H1 (cell line): Measurements from ENCODE around the gene KRTAP19-4. TPM values are rescaled to one million over a fixed set of nuclear protein-coding genes. Genes with fewer than 3 reads are reported as not detected.

Experiments used
- CTCF ChIA-PET: fragments of 300-600 bp; sonication (Branson Sonifier 250); formaldehyde crosslinking; loops from one replicate; lab custom pipeline; 2021; ENCODE audit not compliant: partially characterized antibody; lab: Charles Lee
- POLR2A ChIA-PET: fragments of 300-600 bp; sonication (Branson Sonifier 250); formaldehyde crosslinking; loops from one replicate; lab custom pipeline; 2021; ENCODE audit warnings: inconsistent platforms; ENCODE audit not compliant: partially characterized antibody; lab: Charles Lee
- DNase-seq, 2 experiments: peaks; one replicate each; pipeline versions ENCODE4 v3.0.0 to v3.0.0-alpha.2; 2010 to 2022; ENCODE audit warnings: low spot score in 2 of 2, low read depth in 1 of 2, mixed read lengths in 1 of 2
- FAIRE-seq: peaks from 2 replicates; lab custom pipeline; 2011; peaks lifted over from hg19 to GRCh38; lab: Jason Lieb, UNC
- H2AFZ ChIP-seq: 2 replicates; pipeline ENCODE4 v1.8.1; 2012; ENCODE audit warnings: low read length, inconsistent platforms
- H2AK5ac ChIP-seq: 2 replicates; pipeline ENCODE4 v1.6.1; 2013; ENCODE audit warnings: low read depth, low read length
- H2BK120ac ChIP-seq: replicated peaks from 2 replicates; pipeline ENCODE3; 2013; ENCODE audit warnings: low read depth, low read length, inconsistent platforms
- H2BK12ac ChIP-seq: 2 replicates; pipeline ENCODE4 v1.6.1; 2013; ENCODE audit warnings: low read depth, low read length
- H2BK15ac ChIP-seq: 2 replicates; pipeline ENCODE4 v1.6.1; 2013; ENCODE audit warnings: low read length
- H2BK20ac ChIP-seq: 2 replicates; pipeline ENCODE4 v1.6.1; 2013; ENCODE audit warnings: low read length
- H2BK5ac ChIP-seq: 2 replicates; pipeline ENCODE4 v1.6.1; 2013; ENCODE audit warnings: low read depth, low read length
- H3K14ac ChIP-seq: 2 replicates; pipeline ENCODE4 v1.6.1; 2013; ENCODE audit warnings: inconsistent platforms; ENCODE audit not compliant: insufficient read length
- H3K18ac ChIP-seq: 2 replicates; pipeline ENCODE4 v1.6.1; 2013; ENCODE audit warnings: low read length; ENCODE audit errors: extremely low read depth
- H3K23ac ChIP-seq: 2 replicates; pipeline ENCODE4 v1.6.1; 2013; ENCODE audit warnings: inconsistent platforms; ENCODE audit not compliant: insufficient read length
- H3K23me2 ChIP-seq: 2 replicates; pipeline ENCODE4 v1.6.1; 2013; ENCODE audit warnings: low read depth, low read length
- H3K27ac ChIP-seq: 2 replicates; pipeline ENCODE4 v1.6.1; 2011; ENCODE audit warnings: low read depth, low read length, inconsistent platforms
- H3K27me3 ChIP-seq, 4 experiments: replicated peaks in 1 of 4; 1 replicate in 1 of 4; 2 replicates in 3 of 4; pipeline versions ENCODE4 v1.6.1 to v1.8.1; 2011 to 2013; ENCODE audit warnings: low read length in 3 of 4, mild to moderate bottlenecking in 3 of 4, inconsistent platforms in 2 of 4, mixed read lengths in 2 of 4, moderate library complexity in 1 of 4; ENCODE audit not compliant: control insufficient read depth in 3 of 4, insufficient read depth in 3 of 4; ENCODE audit errors: extremely low read depth in 1 of 4
- H3K36me3 ChIP-seq, 4 experiments: 2 replicates each; pipeline versions ENCODE4 v1.6.1 to v1.8.1; 2011 to 2013; ENCODE audit warnings: mild to moderate bottlenecking in 4 of 4, low read length in 3 of 4, moderate library complexity in 2 of 4, control low read depth in 1 of 4, inconsistent platforms in 1 of 4; ENCODE audit not compliant: insufficient read depth in 4 of 4, control insufficient read depth in 2 of 4
- H3K4ac ChIP-seq: replicated peaks from 2 replicates; pipeline ENCODE3; 2013; ENCODE audit warnings: low read length, low read depth, mixed read lengths, inconsistent platforms; ENCODE audit not compliant: insufficient read length
- H3K4me1 ChIP-seq, 4 experiments: replicated peaks in 1 of 4; 1 replicate in 1 of 4; 2 replicates in 3 of 4; pipeline versions ENCODE4 v1.6.1 to v1.8.1; 2011 to 2013; ENCODE audit warnings: low read length in 3 of 4, inconsistent platforms in 2 of 4, mixed read lengths in 1 of 4; ENCODE audit not compliant: insufficient read depth in 4 of 4, control insufficient read depth in 3 of 4
- H3K4me2 ChIP-seq, 2 experiments: 2 replicates each; pipeline versions ENCODE4 v1.6.1 to v1.8.1; 2011 to 2013; ENCODE audit warnings: low read depth in 2 of 2, low read length in 2 of 2, control low read depth in 1 of 2, inconsistent platforms in 1 of 2, mild to moderate bottlenecking in 1 of 2; ENCODE audit not compliant: insufficient read depth in 1 of 2
- H3K4me3 ChIP-seq, 4 experiments: fragments of 200-600, 300-600 bp in 1 of 4; sonication (generic), shearing (Covaris generic), sonication (Bioruptor Twin) in 1 of 4; 2 replicates each; pipeline versions ENCODE4 v1.5.1 to v1.8.1; 2011 to 2016; ENCODE audit warnings: low read length in 4 of 4, low read depth in 3 of 4, control low read depth in 2 of 4, inconsistent platforms in 2 of 4, mild to moderate bottlenecking in 2 of 4, mixed read lengths in 1 of 4, moderate library complexity in 1 of 4; ENCODE audit not compliant: insufficient read depth in 2 of 4; ENCODE audit errors: extremely low read depth in 1 of 4
- H3K56ac ChIP-seq: replicated peaks from 2 replicates; pipeline ENCODE3; 2013; ENCODE audit warnings: low read depth, mild to moderate bottlenecking, mixed read lengths, low read length, inconsistent platforms; ENCODE audit not compliant: insufficient read length
- H3K79me1 ChIP-seq: 2 replicates; pipeline ENCODE4 v1.6.1; 2013; ENCODE audit warnings: low read depth, low read length, control low read depth
- H3K79me2 ChIP-seq, 2 experiments: 2 replicates each; pipeline versions ENCODE4 v1.6.1 to v1.8.1; 2012 to 2013; ENCODE audit warnings: low read length in 2 of 2, mild to moderate bottlenecking in 2 of 2, inconsistent platforms in 1 of 2; ENCODE audit not compliant: insufficient read depth in 2 of 2, control insufficient read depth in 1 of 2
- H3K9ac ChIP-seq, 4 experiments: replicated peaks in 1 of 4; 1 replicate in 1 of 4; 2 replicates in 3 of 4; pipeline versions ENCODE4 v1.6.1 to v1.8.1; 2011 to 2013; ENCODE audit warnings: low read depth in 3 of 4, low read length in 3 of 4, control low read depth in 2 of 4, mild to moderate bottlenecking in 2 of 4, moderate library complexity in 2 of 4, inconsistent platforms in 1 of 4; ENCODE audit errors: extremely low read depth in 1 of 4
- H3K9me3 ChIP-seq, 2 experiments: 2 replicates each; pipeline versions ENCODE4 v1.6.1 to v1.8.1; 2012 to 2013; ENCODE audit warnings: mild to moderate bottlenecking in 2 of 2, moderate library complexity in 2 of 2, control low read depth in 1 of 2, inconsistent platforms in 1 of 2, low read depth in 1 of 2, low read length in 1 of 2, mixed read lengths in 1 of 2; ENCODE audit not compliant: insufficient read depth in 2 of 2
- H4K20me1 ChIP-seq, 2 experiments: replicated peaks in 1 of 2; 2 replicates each; pipeline versions ENCODE3 to v1.8.1; 2011 to 2013; ENCODE audit warnings: inconsistent platforms in 2 of 2, low read length in 2 of 2, mild to moderate bottlenecking in 1 of 2; ENCODE audit not compliant: insufficient read depth in 2 of 2, control insufficient read depth in 1 of 2
- H4K5ac ChIP-seq: 2 replicates; pipeline ENCODE4 v1.6.1; 2013; ENCODE audit warnings: low read length, low read depth, mixed read lengths, inconsistent platforms; ENCODE audit not compliant: insufficient read length
- H4K8ac ChIP-seq: 2 replicates; pipeline ENCODE4 v1.8.0; 2013; ENCODE audit warnings: mild to moderate bottlenecking, moderate library complexity, low read length, inconsistent platforms; ENCODE audit not compliant: insufficient read depth; ENCODE audit errors: extremely low read depth
- H4K91ac ChIP-seq: replicated peaks from 2 replicates; pipeline ENCODE3; 2013; ENCODE audit warnings: low read length, mixed read lengths, inconsistent platforms; ENCODE audit not compliant: insufficient read length
- ATF2 ChIP-seq: IDR thresholded peaks from 2 replicates; pipeline ENCODE4 v1.6.1; 2012; ENCODE audit warnings: low read length, inconsistent platforms
- BACH1 ChIP-seq: IDR thresholded peaks from 2 replicates; pipeline ENCODE4 v1.6.1; 2012; ENCODE audit warnings: low read length, improper control_type of control experiment
- MAFK ChIP-seq: IDR thresholded peaks from 2 replicates; pipeline ENCODE4 v1.6.1; 2012; ENCODE audit warnings: low read depth, mild to moderate bottlenecking, improper control_type of control experiment, low read length
- MAX ChIP-seq: IDR thresholded peaks from 2 replicates; pipeline ENCODE4 v1.6.1; 2012; ENCODE audit warnings: inconsistent platforms
- NRF1 ChIP-seq: IDR thresholded peaks from 2 replicates; pipeline ENCODE4 v1.6.1; 2011; ENCODE audit warnings: mild to moderate bottlenecking, low read depth, low read length, improper control_type of control experiment
- RNF2 ChIP-seq: fragments of 200-900, 300-1000 bp; sonication (generic); IDR thresholded peaks from 2 replicates; pipeline ENCODE4 v1.7.1; 2016; ENCODE audit warnings: borderline replicate concordance, low read depth, mild to moderate bottlenecking, antibody characterized with exemption, low read length; ENCODE audit not compliant: poor library complexity, severe bottlenecking; ENCODE audit errors: missing control alignments
- SIX5 ChIP-seq: IDR thresholded peaks from 2 replicates; pipeline ENCODE4 v1.6.1; 2011; ENCODE audit warnings: mild to moderate bottlenecking, low read depth, low read length
- TBP ChIP-seq: IDR thresholded peaks from 2 replicates; pipeline ENCODE4 v1.6.1; 2011; ENCODE audit warnings: low read depth, low read length, improper control_type of control experiment
- WGBS, 2 experiments: shearing (Covaris generic) in 1 of 2; methylation state at CpG; one replicate each; pipeline versions ENCODE4 v1.1.6 to v1.1.7; 2013 to 2015; ENCODE audit warnings: low lambda C conversion rate in 2 of 2, mixed read lengths in 2 of 2, inconsistent platforms in 1 of 2, low coverage in 1 of 2, missing lambda C conversion rate in 1 of 2; ENCODE audit not compliant: insufficient replicate concordance in 2 of 2, insufficient coverage in 1 of 2, insufficient read length in 1 of 2; ENCODE audit errors: extremely low coverage in 1 of 2, missing lambda C conversion rate in 1 of 2; 5-methylcytosine and 5-hydroxymethylcytosine counted together
- polyA plus RNA-seq, 7 experiments: library from polyadenylated mRNA; depleted of rRNA in 3 of 7; stranded (reverse) in 5 of 7; unstranded in 2 of 7; fragments of >200 nt in 5 of 7; fragments of 200-250 nt in 2 of 7; gene quantifications; 1 replicate in 5 of 7; 2 replicates in 1 of 7; 4 replicates in 1 of 7; pipeline versions ENCODE4 v1.2.1 to v1.2.3, GENCODE V29; 2011 to 2013; ENCODE audit warnings: missing spikeins in 2 of 7, mixed read lengths in 2 of 7
- total RNA-seq: library from RNA; stranded (reverse); fragmentation: NEBNext Ultra II Directional; extraction: Animal tissue kit (Norgen Biotek cat#: 25700); gene quantifications from 2 replicates; pipeline ENCODE4 v1.2.1, GENCODE V29; 2021

Gene KRTAP19-4
- total and polyA plus RNA-seq, 2 of the 8 experiments (the other 6 are each of a cell fraction or from before 2014, with no cell fraction given): not detected

DNA sequence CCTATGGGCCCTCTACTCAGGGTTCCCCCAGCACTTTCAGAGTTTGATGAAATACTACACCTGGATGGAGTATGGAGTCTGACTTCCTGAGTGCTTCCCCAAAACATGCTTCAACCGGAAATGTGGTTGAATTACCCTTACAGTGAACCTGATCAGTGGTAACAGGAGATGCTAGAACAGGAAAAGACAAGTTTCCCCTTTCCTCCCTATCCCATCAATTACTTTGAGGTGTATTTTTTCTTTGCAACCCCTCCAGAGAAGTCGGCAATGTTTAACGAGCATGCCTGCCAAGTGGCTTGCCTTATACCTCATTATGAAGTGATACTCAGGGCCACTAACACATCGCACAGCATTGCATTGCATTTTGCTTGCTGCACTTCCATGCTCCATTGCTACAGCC is 49.9 kb downstream of the KRTAP19-4 start:
- H3K4me3 ChIP-seq: no peak overlapping the region
- no peaks in the 10 kb centered on the region for H3K23me2 ChIP-seq
- no peaks in the 10 kb centered on the region for H3K36me3 ChIP-seq
- no peaks in the 10 kb centered on the region for H3K79me1 ChIP-seq
- no peak overlapping the region for H2AK5ac ChIP-seq
- H3K4me2 ChIP-seq: no peak overlapping the region
- H2BK15ac ChIP-seq: no peak overlapping the region
- H2AFZ ChIP-seq: 0 out of 2 replicates have a peak overlapping the region, but pooled peaks have one; percentile 46
- no peak overlapping the region for H3K56ac ChIP-seq
- H4K20me1 ChIP-seq: no peaks in the 10 kb centered on the region
- TF ChIP-seq MAX: no peak
- no peak for TF ChIP-seq RNF2
- no peak for TF ChIP-seq TBP
- TF ChIP-seq NRF1: no peak
- TF ChIP-seq BACH1: no peak
- TF ChIP-seq SIX5: no peak
- TF ChIP-seq ATF2: no peak
- no peak for TF ChIP-seq MAFK
- H2BK120ac ChIP-seq: no peak overlapping the region
- no peak overlapping the region for H4K5ac ChIP-seq
- 66% methylated on average over 4 of the region's 4 CpGs; no CpG with 5 or more reads in 1 of the 2 experiments for WGBS, 2 experiments
- no peaks in the 10 kb centered on the region for H3K9me3 ChIP-seq
- POLR2A ChIA-PET: no interaction called here
- no peaks in the 10 kb centered on the region for H3K79me2 ChIP-seq
- no peak overlapping the region for H2BK5ac ChIP-seq
- no peak for FAIRE-seq
- H2BK12ac ChIP-seq: no peak overlapping the region
- no peak overlapping the region for H3K14ac ChIP-seq
- H2BK20ac ChIP-seq: no peak overlapping the region
- CTCF ChIA-PET: interaction anchor here (1.4 kb wide), 1 partner anchor 13 kb away, joined by 3 read pairs; no protein-coding TSS in a partner anchor
- no peak overlapping the region for H3K23ac ChIP-seq
- no peak overlapping the region for H3K27ac ChIP-seq
- no peak overlapping the region for H3K4ac ChIP-seq
- no peaks in the 10 kb centered on the region for H3K27me3 ChIP-seq
- H3K4me1 ChIP-seq: no peaks in the 10 kb centered on the region; a peak in 2 of 7 replicates
- no peak overlapping the region for H4K91ac ChIP-seq
- DNase-seq: no peak
- H4K8ac ChIP-seq: no peak overlapping the region
- H3K18ac ChIP-seq: no peak overlapping the region
- H3K9ac ChIP-seq: no peak overlapping the region
